DMS53 treated with DMSO at 0.1 percent for 48 hours (cell line): Measurements from ENCODE around the gene UXT.

ENCODE experiments used
- DNase-seq: peaks from one replicate; lab custom pipeline; 2025; ENCODE audit not compliant: unreplicated experiment; lab: John Stamatoyannopoulos, UW

The UXT gene

DNA sequence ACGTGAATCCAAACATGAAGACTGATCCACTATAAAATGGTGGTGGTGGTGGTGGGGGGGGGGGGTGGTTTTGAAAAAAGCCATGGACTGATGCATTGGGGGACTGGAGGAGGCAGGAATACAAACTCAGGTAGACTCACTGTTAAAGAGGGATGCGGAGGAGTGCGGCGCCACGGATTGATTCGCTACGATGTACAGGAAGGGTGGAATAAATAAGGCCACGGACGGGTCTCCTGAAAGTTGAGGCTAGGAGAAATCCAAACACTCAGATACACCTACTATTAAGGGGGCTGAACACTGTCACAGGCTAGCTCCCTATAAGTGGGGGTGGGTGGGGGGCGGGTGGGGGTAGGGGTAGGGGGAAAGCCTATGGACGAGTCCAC, 9.2 kb downstream of the UXT start:
- no peak for DNase-seq

DNA sequence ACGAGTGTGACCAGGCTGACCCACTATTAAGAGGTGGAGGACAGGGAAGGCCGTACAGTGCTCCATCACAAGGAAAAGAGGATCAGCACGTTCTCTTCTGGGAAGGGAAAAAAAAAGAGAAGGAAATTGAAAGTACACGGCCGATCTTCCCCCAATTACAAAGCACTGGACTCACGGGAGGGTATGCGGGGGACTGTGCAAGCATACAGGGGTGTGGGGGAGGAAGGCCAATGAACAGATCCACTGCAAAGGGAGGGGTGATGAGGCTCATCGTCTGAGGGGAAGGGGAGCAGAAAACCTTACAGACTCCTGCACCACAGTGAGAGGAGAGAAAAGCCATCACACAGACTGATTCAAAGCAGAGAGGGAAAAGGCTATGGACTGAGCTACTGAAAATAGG, 9.7 kb downstream of the UXT start:
- no peak for DNase-seq

DNA sequence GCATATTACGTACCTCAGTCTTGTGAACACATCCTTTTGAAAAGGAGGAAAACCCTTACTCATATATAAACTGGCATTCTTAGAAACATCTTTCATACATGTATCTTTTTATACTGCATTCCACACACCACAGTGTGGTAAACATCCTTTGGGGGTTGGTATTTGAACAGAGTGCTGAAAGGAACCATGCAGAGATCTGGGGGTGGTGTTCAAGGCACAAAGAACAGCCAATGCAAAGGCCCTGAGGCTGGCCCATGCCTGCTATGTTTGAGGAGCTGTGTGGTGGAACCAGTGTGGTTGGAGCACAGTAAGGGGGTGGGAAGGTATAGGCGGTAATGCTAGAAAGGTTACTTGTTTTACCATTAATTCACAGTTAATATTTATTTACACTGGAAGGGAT, 10.6 kb downstream of the UXT start:
- DNase-seq, result no peak

DNA sequence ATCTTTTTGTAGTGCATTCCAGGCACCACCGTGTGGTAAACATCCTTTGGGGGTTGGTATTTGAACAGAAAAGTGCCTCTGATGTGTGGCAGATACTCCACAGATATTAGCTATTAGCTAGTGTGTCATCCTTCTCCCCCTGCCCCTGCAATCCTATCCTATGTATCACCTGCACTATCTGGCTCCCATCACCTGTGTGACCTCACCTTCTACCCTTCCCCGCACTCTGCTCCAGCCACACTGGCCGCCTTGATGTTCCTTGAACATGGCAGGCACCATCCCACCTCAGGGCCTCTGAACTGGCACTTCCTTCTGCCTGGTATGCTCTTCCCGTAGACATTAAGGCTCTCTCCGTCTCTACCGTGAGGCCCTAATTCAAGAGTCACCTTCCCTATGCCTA, 12.3 kb downstream of the UXT start:
- no peak for DNase-seq

DNA sequence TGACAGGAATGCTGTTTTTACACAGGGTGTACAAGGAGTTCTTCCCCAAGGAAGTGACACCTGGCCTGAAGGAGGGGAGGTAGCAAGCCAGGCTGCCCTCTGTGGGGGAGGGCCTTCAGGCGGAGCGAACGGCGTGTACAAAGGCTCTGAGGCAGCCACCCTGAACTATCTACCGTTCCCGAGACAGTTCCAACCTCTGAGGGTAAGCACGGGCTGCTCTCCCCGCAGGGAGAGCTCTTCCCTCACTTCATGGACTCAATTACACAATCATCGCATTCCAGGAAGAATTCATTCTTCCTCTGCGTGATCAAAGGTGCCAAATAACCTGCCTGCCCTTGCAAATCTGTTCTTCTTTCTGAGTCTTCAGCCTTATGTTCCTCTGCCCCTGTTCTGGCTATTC, 13.4 kb downstream of the UXT start:
- DNase-seq, result no peak

DNA sequence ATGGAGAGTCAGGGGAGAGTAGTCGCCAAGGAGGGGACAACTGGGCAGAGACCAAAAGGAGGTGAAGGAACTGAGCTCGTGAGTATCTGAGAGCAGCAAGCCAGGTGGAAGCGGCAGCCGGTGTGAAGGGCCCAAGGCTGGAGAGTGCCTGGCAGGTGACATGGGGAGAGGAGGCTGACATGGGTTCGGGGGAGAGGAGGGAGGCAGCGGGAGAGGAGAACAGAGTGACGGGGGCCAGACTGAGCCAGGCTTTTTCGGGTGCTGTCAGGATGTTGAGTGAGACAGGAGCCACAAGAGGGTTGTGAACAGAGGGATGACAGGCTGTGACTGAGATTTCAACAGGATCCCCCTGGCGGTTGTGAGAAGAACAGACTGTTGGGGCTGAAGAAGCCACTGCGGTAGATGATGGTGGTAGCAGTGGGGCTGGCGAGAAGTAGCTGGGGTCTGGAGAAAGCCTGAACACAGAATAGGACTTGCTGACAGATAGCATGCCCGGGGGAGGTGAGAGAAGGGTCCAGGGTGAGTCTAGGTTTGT, 14.4 kb downstream of the UXT start:
- DNase-seq, result no peak

DNA sequence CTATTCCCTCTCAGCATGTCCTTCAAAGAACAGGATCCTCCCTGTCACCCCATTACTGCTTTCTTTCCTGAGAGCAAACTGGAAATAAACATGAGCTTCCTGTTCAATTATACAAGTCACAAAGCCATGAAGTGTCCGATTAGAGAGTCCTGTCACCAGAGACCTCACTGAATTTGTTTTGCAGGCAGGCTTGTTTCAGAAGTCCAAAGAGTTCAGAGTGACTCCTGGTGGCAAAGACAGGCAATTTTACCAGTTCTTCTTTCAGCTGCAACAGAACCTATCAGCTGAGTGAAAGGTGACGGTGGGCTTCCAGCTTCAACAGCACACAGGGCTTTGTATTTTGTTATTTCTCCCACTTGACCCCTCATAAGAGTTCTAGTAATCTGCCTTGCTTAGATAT, 15.1 kb downstream of the UXT start:
- DNase-seq, result no peak

DNA sequence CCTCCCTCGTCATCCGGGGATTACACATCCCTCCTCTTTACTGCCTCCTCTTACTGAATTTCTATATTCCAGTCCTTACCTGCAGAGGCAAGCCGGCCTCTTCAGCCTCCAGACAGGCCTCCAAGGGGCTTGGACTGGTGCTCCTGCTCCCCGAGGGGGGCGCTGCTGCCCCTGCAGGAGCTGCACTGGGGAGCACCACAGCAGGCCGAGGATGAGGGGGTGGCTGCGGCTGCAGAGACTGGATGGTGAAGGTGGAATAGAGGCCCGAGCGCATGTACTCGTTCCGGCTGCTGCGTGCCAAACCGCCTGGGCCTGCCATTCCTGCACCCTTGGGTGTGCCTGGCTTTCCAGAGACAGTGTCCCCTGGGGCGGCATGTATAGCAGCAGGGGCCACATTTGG, 20.2 kb downstream of the UXT start:
- no peak for DNase-seq

DNA sequence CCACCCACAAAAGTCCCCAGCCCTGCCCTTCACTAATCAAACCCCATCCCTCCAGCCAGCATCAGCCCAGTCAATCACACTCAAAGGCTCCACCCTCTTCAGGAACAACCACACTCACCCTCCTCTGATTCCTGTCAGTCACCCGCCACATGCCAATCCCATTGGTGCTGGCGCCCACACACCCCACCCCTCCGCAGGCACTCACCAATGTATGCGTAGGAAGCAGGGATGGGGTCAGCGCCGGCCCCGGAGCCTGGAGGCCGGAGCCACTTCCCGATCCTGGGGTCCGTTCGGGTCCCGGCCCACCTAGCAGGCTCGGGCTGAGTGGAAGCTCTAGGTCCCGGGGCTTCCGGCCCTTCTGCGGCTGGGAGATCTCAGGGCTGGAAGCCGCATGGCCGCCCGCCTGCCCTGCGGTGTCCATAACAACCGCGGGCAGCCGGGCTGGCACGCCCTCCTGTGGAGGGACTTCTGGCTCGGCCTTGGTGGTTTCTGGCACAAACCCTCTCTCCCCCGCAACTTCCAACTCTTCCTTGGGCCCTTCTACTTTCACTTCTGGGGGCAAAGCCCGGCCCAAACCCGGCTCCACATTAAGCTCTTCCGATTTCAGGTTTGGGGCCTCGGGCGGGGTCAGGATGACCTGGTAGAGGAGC, 21.3 kb downstream of the UXT start:
- no peak for DNase-seq

DNA sequence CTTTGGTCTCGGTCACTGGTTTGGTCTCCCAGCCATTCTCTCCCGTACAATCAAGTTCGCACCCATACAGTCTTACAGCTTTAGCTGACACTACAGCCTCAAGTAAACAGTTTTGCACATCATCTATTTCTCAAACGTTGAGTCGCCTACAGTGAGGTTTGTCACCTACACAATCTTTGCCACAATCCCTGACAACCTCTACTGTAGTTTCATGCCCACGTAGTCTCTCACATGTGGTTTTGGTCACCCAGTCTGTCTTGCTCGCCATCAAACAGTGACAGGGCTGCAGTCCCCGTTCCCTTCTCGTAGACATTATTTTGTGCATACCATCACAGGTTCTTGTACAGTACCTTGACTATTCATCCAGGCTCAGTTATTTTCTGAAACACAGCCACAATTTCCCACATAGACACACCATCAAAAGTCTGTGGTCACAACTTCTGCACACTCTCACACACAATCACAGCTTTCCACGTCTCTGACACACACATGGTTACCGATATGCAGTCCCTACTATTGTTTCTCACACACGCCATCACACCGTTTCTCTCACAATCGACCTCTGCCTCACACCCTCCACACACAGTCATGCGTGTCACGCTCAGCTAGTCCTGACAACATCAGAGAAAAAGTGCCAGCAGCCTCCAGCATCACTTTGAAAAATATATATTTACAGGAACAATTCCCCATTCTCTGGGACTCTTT, 24.0 kb downstream of the UXT start:
- DNase-seq, result no peak

DNA sequence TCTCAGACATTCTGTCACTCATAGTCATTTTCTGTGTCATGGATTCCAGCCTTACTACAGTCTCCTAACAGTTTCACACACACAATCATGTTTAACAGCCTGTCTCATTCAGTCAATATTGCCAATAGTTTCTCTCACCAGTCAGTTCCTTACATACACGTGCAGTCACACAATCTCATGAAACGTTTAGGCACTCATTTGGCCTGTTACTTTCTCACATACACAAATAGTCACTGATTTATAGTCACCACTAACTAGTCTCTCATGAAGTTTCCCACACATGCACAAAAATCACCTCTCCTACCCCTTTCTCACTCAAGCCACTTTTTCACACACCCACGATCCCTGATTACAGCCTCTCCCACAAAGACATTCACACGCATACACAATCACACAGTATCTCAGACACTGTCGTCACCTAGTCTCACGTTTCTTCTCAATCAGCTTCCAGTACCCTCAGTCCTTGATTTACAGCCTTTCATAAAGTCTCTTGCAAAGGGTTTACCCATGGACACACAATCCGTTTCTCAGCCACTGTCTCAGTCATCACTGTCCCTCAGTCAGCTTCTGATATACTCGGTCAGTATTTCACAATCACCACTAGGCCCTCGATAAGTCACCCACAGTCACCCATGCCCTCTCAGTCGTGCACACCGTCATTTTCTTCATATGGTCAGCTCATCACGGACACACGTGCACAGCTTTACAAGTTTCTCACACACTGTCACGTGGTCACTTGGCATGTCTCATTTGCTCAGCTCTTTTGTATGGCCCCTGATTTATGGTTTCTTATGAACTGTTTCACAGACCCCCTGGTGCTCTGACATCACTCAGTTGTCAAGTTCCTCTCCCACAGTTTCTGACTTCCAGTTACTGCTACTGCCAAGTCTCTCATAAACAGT, 25.0 kb downstream of the UXT start:
- no peak for DNase-seq

DNA sequence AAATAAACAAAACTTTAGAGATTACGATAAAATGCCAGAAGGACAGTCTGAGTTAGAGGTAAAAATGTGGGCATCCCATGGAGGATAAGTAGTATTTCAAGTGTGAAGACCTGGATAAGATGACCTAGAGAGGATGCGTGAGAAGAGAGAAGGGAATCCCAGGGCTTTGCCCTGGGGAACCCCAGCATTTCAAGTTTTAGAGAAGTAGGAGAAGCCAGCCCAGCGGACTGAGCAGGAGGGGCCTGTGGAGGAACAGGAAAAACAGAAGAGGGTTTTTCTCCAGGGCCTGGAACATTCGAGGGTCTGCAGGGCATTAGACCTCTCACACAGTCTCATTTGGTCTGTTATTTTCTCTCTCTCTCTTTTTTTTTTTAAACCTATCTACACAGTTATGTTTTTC, 26.3 kb downstream of the UXT start:
- no peak for DNase-seq

DNA sequence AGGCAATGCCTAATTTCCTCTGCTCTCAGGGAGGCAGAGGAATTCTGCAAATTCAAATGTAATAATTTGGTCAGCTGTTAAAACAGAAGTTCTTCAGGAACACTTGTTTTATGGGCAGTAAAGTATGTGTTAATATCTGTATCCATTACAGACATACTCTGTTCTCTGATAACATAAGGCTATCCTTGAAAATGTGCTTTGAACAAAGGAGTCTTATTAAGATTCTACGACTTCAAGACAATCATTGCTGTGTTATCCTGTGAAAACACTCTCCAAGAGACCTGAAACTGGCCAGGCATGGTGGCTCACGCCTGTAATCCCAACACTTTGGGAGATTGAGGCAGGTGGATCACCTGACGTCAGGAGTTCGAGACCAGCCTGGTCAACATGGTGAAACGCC, 27.3 kb downstream of the UXT start:
- no peak for DNase-seq

DNA sequence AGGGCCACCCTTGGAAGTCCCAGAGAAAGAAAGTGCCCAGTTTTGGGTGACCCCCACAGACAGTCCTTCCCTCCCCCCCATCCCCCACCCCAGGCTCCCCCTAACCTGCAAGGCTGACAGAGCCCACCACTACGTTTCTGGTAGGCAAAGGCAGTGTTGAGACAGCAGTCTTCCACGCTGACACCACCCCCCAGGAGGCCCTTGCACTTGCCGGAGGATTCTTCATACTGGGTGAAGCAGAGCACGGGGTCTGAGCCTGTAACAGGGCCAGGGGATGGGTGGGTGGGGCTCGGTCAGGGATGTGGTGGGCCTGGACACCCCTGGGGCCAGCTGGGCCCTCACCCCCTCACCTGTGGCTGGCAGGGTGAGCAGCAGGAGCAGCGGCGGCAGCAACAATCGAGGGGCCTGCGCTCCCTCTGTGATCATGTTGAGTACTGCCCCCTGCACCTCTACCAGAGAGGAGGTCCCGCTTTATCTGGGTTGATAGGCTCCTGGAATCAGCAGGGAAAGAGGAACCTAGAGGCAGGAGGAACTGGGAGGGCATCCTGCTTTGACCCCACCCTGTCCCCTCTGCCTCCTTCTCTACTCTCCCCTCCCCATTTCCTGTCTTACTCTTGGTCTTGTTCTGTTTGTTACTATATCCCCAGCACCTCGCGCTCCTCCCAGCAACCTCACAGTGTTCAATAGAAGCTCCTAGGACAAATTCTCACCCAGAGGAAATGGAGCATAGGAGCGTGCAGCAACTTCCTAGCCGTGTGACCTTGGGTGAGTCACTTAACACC, 29.4 kb downstream of the UXT start, which contains the start of gene CFP:
Gene CFP (minus strand): TSS at position 512 of the 782 bp plus-strand sequence. CDS start 86 bp downstream, at position 426.
- no peak for DNase-seq

DNA sequence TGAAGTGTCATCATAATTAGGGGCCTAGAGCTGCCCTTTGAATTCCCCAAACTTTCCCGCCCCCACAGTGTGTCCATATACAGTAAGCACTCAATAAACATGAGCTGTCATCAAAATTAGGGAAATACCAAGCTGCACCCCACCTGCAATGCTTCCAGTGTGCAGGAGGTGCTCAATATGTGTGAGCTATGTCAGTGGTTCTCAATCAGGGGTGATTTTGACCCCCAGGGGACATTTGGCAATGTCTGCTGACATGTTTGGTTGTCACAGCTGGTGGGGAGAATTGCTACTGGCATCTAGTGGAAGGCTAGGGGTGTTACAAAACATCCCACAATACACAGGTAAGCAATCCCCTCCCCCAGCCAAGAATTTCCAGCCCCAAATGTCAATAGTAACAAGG, 30.0 kb downstream of the UXT start:
- DNase-seq, result no peak

DNA sequence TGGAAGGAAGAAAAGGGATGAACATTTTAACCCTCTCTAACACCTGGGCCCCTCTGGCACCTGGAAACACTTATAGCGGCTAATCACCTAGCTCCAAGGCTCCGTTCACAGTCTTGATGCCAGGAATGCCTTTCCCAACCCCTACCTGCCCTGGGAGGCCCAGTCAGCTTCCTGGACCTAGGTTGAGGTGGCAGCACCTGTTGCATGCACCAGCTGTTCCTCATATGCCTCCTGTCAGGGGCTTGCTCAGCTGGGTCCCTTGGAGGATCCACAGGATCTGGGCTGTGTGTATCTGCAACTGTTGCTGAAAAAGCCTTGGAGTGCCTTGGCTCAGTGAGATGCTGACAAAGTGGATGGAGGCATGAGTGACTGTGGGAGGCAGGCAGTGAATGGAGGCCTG, 33.6 kb downstream of the UXT start:
- no peak for DNase-seq

DNA sequence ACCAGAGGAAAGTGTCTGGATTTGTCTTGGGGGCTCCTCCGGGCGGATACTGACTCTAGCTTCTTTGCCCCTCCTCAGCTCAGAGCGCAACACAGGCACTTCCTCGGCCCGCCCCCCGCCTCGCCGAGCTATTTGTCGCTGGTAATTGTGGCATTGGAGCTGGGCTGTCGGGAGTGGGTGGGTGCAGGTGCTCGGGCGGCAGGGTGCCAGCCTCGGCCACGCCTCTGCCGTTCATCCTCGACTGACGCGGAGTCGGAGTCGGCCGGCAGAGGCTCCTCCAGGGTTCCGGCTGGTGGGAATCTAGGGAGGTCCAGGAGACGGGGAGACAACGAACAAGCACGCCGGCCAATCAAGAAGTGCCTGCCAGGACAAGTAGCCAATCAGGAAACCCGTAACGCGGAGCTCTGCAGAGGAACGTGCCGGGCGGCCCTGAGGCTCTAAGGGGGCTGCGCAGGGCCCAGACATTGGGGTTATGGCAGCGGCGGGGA, 35.4 kb downstream of the UXT start:
- peak; percentile 64 for DNase-seq

DNA sequence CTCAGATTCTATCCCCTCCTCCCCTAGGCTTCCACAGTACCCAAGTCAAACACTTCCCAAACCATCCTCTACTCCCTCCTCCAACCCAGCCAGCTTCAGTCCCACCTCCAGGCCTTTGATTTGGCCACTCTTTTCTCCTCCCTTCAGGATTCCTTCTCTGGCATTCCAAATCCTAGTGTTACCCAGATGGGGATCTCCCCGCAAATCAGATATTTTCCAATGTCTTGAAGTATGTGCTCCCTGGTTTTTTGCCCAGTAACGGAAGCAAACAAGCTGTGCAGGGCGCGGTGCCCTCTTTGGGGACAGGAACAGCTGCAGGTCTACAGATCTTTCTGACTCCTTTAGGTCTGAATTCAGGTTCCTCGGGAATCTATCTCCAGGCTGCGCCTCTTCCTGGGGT, 37.1 kb downstream of the UXT start:
- no peak for DNase-seq

DNA sequence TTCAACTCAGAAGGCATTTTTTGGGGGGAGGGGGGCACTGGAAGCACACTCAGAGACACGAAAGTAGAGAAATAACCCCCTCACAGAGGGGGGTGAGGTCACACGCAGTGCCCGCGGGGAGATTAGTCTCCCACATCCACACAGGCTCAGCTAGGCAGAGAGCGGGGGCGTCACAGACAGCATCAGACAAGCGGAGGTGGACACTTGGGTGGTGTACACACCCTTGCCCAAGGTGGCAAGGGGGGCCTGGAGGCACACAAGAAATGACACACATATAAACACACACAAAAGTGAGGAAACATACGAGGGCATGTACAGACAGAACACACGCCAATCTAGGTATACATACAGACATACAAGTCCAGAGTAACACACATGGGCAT, 38.7 kb downstream of the UXT start:
- no peak for DNase-seq

DNA sequence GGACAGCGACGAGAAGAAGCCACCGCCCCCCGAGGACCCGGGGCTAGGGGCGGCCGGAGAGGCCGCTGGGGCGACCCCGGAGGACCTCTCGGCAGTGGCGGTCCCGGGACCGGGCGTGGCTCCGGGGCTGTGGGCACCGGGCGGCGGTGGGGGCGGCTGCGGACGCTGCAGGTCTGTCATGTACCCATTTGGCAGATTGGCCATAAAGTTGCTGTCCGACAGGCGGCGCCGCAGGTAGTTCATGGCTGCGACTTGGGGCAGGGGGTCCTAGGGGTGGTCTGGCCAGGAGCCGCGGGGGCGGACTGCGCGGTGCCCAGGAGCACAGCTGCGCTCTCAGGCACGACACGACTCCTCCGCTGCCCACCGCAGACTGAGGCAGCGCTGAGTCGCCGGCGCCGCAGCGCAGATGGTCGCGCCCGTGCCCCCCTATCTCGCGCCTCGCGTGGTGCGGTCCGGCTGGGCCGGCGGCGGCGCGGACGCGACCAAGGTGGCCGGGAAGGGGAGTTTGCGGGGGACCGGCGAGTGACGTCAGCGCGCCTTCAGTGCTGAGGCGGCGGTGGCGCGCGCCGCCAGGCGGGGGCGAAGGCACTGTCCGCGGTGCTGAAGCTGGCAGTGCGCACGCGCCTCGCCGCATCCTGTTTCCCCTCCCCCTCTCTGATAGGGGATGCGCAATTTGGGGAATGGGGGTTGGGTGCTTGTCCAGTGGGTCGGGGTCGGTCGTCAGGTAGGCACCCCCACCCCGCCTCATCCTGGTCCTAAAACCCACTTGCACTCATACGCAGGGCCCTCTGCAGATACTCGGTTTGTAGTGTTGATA, 39.3 kb downstream of the UXT start, which contains the start of gene SYN1:
Gene SYN1 (minus strand): TSS at position 372 of the 817 bp plus-strand sequence. CDS start 129 bp downstream, at position 243.
- peak; percentile 30 for DNase-seq
